HG02884 (cell line): Measurements from ENCODE around the gene MCTP2.
"Not testable (repeated sequence)": the region's sequence is repeated elsewhere in the genome, so short reads cannot be mapped to it uniquely, and the experiment has no call there.

Experiments used
- ATAC-seq: cut with Tn5 transposase; IDR thresholded peaks from one replicate; pipeline ENCODE4 v1.9.1; 2021; ENCODE audit warnings: mild to moderate bottlenecking, moderate library complexity; ENCODE audit not compliant: unreplicated experiment

Gene MCTP2

GRCh38 chr15:94445566-94446160 is 214.3 kb downstream of the MCTP2 start:
- no peak for ATAC-seq

- ATAC-seq = no peak
These were observed 215.1 kb downstream of the MCTP2 start for GRCh38 chr15:94446441-94446840.

DNA sequence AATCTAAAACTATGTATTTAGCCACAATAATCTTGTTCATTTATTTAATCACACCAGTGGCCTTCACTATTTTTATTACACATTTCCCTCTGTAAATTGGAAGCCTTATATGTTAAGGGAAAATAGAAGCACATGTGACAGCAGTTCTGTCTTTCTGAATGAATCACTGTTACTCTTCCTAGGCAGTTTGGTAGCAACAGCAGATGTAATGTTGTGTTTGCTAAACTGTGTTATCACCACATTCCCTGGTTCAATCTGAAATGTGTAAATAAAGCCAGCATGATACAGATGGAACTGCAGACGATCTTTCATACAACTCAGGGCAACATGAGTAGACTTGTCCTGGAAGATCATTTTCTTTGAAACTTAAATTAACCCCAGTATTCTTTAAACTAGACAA is 220.1 kb downstream of the MCTP2 start:
- ATAC-seq = no peak

- no peak for ATAC-seq
These were observed 222.0 kb downstream of the MCTP2 start for GRCh38 chr15:94453227-94453988.

DNA sequence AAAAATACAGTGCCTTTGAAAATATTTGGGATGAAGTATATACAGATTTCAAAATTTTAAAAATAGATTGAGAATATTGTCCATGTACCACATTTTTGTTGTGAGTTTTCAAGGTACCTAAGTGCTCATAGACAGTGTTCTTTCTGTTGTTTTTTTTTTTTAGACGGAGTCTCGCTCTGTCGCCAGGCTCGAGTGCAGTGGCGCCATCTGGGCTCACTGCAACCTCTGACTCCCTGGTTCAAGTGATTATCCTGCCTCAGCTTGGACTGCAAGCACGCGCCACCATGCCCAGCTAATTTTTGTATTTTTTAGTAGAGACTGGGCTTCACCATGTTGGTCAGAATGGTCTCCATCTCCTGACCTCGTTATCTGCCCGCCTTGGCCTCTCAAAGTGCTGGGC is 223.9 kb downstream of the MCTP2 start:
- ATAC-seq = no peak

GRCh38 chr15:94456226-94456625 is 224.9 kb downstream of the MCTP2 start:
- ATAC-seq = no peak

DNA sequence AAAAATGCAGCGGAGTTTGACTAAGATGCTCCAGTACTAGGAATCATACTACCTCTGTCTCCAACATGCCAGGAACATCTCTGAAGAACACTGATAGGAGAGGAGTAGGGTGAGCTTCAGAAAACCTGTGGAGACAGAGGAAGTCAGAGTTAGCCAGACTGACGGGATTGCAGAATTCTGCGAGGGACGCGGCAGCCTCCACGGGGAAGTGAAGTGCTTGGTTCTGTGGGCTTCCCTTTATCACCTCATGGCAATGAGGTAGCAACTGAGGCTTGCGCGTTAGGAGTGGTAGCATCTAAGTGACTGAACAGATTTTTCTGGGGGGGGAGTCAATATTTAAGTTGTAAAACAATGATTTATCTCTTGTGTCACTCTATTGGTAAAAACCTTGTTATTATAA is 226.3 kb downstream of the MCTP2 start:
- ATAC-seq = no peak

- ATAC-seq = no peak
These were observed 229.3 kb downstream of the MCTP2 start for GRCh38 chr15:94460624-94461023.

GRCh38 chr15:94467034-94467433 is 235.7 kb downstream of the MCTP2 start:
- ATAC-seq = no peak

GRCh38 chr15:94470492-94470891 is 239.1 kb downstream of the MCTP2 start:
- ATAC-seq = no peak

DNA sequence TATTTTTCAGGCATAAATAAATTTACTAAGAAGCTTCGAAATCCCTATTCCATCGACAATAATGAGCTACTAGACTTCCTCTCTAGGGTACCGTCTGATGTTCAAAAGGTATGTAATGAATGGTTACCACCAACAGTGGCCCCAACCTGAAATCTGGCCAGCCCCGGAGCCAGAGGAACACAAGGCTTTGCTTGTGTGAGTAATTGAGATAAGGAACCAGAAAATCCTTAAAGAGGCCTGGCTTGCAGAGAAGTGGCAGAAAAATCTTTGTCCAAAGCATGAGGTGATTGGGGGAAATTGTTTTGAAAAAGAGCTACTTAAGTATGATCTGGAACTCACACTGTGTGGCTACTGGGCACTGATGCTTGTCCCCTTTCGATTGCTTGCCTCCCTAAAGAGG is 245.3 kb downstream of the MCTP2 start:
- ATAC-seq = no peak

GRCh38 chr15:94477913-94478553 is 246.7 kb downstream of the MCTP2 start:
- ATAC-seq = no peak

GRCh38 chr15:94478763-94479162 is 247.4 kb downstream of the MCTP2 start:
- no peak for ATAC-seq

DNA sequence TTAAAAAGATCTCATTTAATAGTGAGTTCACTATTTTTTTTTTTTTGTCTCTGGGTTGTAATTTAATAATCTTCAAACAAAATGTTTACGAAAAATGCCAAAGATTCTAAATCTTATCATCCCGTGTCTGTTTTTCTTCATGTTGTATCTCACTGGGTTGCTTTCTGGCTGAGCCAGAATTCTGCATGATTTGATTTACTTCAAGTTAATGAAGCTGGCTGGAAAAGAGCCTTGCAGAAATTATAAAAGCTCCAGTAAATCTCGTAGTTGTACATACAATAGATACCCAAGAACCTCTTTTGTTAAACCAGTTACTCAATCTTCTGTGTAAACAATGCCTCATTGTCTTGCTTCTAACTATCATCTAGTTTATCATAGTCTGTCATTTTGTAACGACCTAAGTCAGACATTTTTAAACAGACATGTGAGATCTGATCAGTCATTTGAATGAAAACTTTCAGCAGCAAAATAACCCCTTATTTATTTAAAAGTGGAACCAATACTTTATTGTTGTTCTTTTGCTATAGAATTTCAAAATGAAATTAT is 249.0 kb downstream of the MCTP2 start:
- ATAC-seq = no peak

- ATAC-seq = no peak
These were observed 253.9 kb downstream of the MCTP2 start for GRCh38 chr15:94485148-94485719.

GRCh38 chr15:94487635-94488034 is 256.3 kb downstream of the MCTP2 start:
- ATAC-seq = no peak

DNA sequence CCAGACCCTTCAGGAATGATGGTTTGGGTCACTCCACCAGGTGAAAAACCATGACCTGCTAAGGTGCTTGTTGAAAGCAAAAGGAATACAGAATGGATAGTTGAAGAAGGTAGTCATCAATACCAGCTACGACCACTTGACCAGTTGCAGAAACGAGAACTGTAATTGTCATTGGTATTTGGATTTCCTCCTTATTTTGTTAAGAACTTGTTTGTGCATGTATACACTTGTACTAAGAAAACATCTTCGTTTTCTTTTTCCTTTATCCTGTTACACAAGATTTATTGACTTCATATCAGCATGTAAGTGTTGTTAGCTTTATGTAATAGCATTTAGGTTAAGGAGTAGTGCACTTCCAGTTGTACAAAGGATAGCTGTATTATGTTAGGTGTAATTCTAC is 261.8 kb downstream of the MCTP2 start:
- ATAC-seq = no peak

DNA sequence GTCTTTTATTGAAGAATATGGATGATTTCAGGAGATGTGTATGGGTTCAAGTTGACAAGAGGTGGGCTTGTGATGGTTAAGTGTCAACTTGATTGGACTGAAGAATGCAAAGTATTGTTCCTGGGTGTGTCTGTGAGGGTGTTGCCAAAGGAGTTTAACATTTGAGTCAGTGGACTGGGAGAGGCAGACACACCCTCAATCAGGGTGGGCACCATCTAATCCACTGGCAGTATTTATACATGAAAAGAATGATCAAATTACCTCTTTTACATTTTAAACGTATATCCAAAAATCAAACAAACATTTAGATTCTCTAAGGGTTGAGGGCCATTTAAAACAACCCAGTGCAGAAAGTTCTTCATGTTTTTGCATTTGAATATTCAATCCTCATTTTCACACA is 262.2 kb downstream of the MCTP2 start:
- not testable (repeated sequence) for ATAC-seq

DNA sequence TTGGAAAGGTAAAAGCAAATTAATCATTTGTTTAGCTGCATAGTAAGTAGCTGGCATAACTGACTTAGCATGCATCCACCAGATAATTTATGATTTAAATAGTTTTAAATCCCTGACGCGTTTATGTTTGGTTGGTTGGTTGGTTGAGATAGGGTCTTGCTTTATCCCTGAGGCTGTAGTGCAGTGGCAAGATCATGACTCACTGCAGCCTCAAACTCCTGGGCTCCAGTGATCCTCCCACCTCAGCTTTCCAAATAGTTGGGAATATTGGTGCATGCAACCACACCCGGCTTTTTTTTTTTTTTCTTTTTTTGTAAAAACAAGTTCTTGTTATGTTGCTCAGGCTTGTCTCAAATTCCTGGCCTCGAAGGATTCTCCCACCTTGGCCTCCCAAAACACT is 263.4 kb downstream of the MCTP2 start:
- no peak for ATAC-seq

- no peak for ATAC-seq
These were observed 271.9 kb downstream of the MCTP2 start for GRCh38 chr15:94503293-94503692.

GRCh38 chr15:94509259-94509658 is 277.9 kb downstream of the MCTP2 start:
- no peak for ATAC-seq

DNA sequence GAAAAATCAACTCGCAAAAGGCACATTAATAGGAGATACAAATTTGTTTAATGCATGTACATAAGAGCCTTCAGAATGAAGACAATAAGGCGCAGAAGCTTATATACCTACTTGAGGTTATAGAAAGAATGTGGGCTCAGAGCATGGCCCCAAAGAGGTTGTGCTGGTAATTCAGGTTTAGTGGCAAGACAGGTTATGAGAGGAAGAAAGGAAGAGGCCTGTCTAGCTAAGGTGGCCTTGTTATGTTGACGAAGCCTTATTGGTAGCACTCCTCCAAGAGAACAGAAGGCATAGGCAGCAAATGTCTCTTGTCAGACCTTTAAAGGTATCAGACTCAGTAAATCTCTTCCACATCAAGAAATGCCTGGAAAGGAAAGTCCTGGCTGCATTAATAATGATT is 290.8 kb downstream of the MCTP2 start:
- no peak for ATAC-seq
